ENCODE results near the gene ZFR.
A peak's percentile ranks its signal among the peaks of the same experiment; 100 is the strongest.

Gene ZFR

GRCh38 chr5:32326216-32326772 is 118.2 kb downstream of the ZFR start:
- no peaks in the 10 kb centered on the region for H3K36me3 ChIP-seq (replicated peaks; ENCODE audit: low read depth, low read length)
- TF ChIP-seq, protein P1, sequence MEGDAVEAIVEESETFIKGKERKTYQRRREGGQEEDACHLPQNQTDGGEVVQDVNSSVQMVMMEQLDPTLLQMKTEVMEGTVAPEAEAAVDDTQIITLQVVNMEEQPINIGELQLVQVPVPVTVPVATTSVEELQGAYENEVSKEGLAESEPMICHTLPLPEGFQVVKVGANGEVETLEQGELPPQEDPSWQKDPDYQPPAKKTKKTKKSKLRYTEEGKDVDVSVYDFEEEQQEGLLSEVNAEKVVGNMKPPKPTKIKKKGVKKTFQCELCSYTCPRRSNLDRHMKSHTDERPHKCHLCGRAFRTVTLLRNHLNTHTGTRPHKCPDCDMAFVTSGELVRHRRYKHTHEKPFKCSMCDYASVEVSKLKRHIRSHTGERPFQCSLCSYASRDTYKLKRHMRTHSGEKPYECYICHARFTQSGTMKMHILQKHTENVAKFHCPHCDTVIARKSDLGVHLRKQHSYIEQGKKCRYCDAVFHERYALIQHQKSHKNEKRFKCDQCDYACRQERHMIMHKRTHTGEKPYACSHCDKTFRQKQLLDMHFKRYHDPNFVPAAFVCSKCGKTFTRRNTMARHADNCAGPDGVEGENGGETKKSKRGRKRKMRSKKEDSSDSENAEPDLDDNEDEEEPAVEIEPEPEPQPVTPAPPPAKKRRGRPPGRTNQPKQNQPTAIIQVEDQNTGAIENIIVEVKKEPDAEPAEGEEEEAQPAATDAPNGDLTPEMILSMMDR (IDR thresholded peaks at IDR 0.05; ENCODE audit: low read depth, low read length): no peak
- TF ChIP-seq EZH2phosphoT487 (IDR thresholded peaks at IDR 0.05; ENCODE audit: low read depth): no peak
- no peak overlapping the region for H2AFZ ChIP-seq (ENCODE audit: low read depth, low read length)
- H3K79me2 ChIP-seq (ENCODE audit: low read length): no peaks in the 10 kb centered on the region
- no peak overlapping the region for H3K4me3 ChIP-seq (ENCODE audit: low read length)
- peaks cover 28% of the 10 kb centered on the region for H3K4me1 ChIP-seq (ENCODE audit: low read length)
- H3K9ac ChIP-seq (ENCODE audit: low read length): no peak overlapping the region
- H3K27me3 ChIP-seq (ENCODE audit: low read depth, low read length): no peaks in the 10 kb centered on the region
- no peak overlapping the region for H3K27ac ChIP-seq (ENCODE audit: low read length)
- H3K4me2 ChIP-seq (ENCODE audit: low read length): no peak overlapping the region
- no peaks in the 10 kb centered on the region for H4K20me1 ChIP-seq (ENCODE audit: insufficient read depth, low read length)
- peaks cover 3% of the 10 kb centered on the region; the same call in 1 of the 2 replicates for H3K9me3 ChIP-seq (ENCODE audit: insufficient read depth, low read length)

- Histone ChIP-seq H3K36me3 (replicated peaks; ENCODE audit: low read depth, low read length) (no peaks in the 10 kb centered on the region), H3K79me2 (ENCODE audit: low read length) (no peaks in the 10 kb centered on the region), H3K4me1 (ENCODE audit: low read length) (peaks cover 25% of the 10 kb centered on the region), H3K4me3 (ENCODE audit: low read length) (no peak overlapping the region), H3K27me3 (ENCODE audit: low read depth, low read length) (no peaks in the 10 kb centered on the region), H3K9ac (ENCODE audit: low read length) (no peak overlapping the region), H3K27ac (ENCODE audit: low read length) (peak overlapping the region; percentile 52), H4K20me1 (ENCODE audit: insufficient read depth, low read length) (no peaks in the 10 kb centered on the region), H3K9me3 (ENCODE audit: insufficient read depth, low read length) (peaks cover 3% of the 10 kb centered on the region; the same call in 1 of the 2 replicates), H2AFZ (ENCODE audit: low read depth, low read length) (no peak overlapping the region), H3K4me2 (ENCODE audit: low read length) (peak overlapping the region; percentile 64)
- TF ChIP-seq, protein P1 (IDR thresholded peaks at IDR 0.05; ENCODE audit: low read depth, low read length): no peak
- no peak for TF ChIP-seq EZH2phosphoT487 (IDR thresholded peaks at IDR 0.05; ENCODE audit: low read depth)
Measured at GRCh38 chr5:32325616-32326015, 118.9 kb downstream of the ZFR start.

- Histone ChIP-seq H3K27ac (ENCODE audit: low read length) (peak overlapping the region; percentile 52), H3K79me2 (ENCODE audit: low read length) (no peaks in the 10 kb centered on the region), H3K4me3 (ENCODE audit: low read length) (peak overlapping the region; percentile 10), H3K9ac (ENCODE audit: low read length) (no peak overlapping the region), H2AFZ (ENCODE audit: low read depth, low read length) (no peak overlapping the region), H3K4me1 (ENCODE audit: low read length) (peaks cover 25% of the 10 kb centered on the region), H3K4me2 (ENCODE audit: low read length) (peak overlapping the region; percentile 64), H3K36me3 (replicated peaks; ENCODE audit: low read depth, low read length) (no peaks in the 10 kb centered on the region), H4K20me1 (ENCODE audit: insufficient read depth, low read length) (no peaks in the 10 kb centered on the region), H3K27me3 (ENCODE audit: low read depth, low read length) (no peaks in the 10 kb centered on the region), H3K9me3 (ENCODE audit: insufficient read depth, low read length) (peaks cover 3% of the 10 kb centered on the region; the same call in 1 of the 2 replicates)
- no peak for TF ChIP-seq EZH2phosphoT487 (IDR thresholded peaks at IDR 0.05; ENCODE audit: low read depth)
- TF ChIP-seq, protein P1 (IDR thresholded peaks at IDR 0.05; ENCODE audit: low read depth, low read length): no peak
Measured at GRCh38 chr5:32325062-32325461, 119.5 kb downstream of the ZFR start.

- Histone ChIP-seq H3K4me1 (ENCODE audit: low read length) (peaks cover 19% of the 10 kb centered on the region), H3K36me3 (replicated peaks; ENCODE audit: low read depth, low read length) (no peaks in the 10 kb centered on the region), H3K79me2 (ENCODE audit: low read length) (no peaks in the 10 kb centered on the region), H3K27ac (ENCODE audit: low read length) (no peak overlapping the region), H4K20me1 (ENCODE audit: insufficient read depth, low read length) (no peaks in the 10 kb centered on the region), H2AFZ (ENCODE audit: low read depth, low read length) (no peak overlapping the region), H3K9me3 (ENCODE audit: insufficient read depth, low read length) (peaks cover 3% of the 10 kb centered on the region; the same call in 1 of the 2 replicates), H3K4me3 (ENCODE audit: low read length) (no peak overlapping the region), H3K4me2 (ENCODE audit: low read length) (no peak overlapping the region), H3K9ac (ENCODE audit: low read length) (no peak overlapping the region), H3K27me3 (ENCODE audit: low read depth, low read length) (no peaks in the 10 kb centered on the region)
- TF ChIP-seq, protein P1 (IDR thresholded peaks at IDR 0.05; ENCODE audit: low read depth, low read length): no peak
- TF ChIP-seq EZH2phosphoT487 (IDR thresholded peaks at IDR 0.05; ENCODE audit: low read depth): no peak
Measured at GRCh38 chr5:32323741-32324140, 120.8 kb downstream of the ZFR start.

Measured in OCI-LY3 (cell line).